ENCODE measurements around the gene ZNF100. TPM values are rescaled to one million over a fixed set of nuclear protein-coding genes. Genes with fewer than 3 reads are reported as not detected.
"Not testable (repeated sequence)": the region's sequence is repeated elsewhere in the genome, so short reads cannot be mapped to it uniquely, and the experiment has no call there.

The ZNF100 gene
- polyA plus RNA-seq, 3 donors: 17.8 to 21.3 (median 17.9) TPM

DNA sequence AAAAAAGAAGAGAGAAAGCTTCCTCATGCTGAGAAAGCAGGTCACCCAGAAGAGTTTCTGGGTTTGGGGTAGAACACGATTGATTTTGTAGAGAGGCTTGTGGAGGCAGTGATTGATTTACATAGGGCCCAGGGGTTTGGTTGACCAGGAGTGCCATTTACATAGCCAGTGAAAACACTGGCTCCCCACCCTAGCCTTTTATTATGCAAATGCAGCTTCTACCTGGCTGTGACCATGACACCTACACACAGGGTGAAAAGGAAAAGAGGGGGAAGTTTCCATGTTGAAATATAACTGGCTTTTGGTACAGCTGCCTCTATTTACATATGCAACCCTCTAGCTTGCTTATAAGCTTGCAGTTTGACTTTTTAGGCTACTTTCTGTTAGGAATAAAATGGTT, 62.0 kb downstream of the ZNF100 start:
- no peak for DNase-seq (ENCODE audit: low read depth in 3 of 3, low spot score in 2 of 3)

DNA sequence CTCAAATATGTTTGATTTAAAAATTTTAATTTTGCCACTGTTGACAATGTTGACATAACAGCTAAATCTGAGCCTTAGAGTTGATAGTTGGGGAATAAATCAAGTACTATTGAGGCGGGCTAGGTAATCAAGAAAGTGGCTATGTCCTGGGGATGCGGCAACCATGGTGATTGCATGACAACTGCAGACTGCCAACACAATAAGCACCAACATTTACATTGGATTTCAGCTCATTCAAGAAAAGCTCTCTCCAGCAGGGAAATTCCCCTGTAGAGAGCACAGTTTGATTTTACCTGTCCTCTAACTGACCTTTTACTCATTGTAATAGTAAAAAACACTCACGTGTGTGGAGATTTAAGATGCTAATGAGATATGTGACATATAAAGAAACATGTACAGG, 63.1 kb downstream of the ZNF100 start:
- no peak for DNase-seq (ENCODE audit: low read depth in 3 of 3, low spot score in 2 of 3)

DNA sequence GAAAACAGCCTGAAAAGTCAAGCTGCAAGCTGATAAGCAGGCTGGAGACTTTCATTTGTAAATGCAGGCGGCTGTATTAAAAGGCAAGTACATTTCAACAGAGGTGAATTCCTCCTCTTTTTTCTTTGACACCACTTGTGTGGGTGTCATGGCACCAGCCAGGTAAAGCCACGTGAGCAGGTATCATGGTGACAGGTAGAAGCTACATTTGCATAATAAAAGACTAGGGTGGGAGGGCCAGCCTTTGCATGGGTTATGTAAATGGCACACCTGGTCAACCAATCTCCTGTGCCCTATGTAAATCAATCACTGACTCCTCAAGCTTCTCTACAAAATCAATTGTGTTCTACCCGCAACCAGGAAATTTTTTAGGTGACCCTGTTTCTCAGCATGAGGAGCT, 68.2 kb downstream of the ZNF100 start:
- no peak for DNase-seq (ENCODE audit: low read depth in 3 of 3, low spot score in 2 of 3)

DNA sequence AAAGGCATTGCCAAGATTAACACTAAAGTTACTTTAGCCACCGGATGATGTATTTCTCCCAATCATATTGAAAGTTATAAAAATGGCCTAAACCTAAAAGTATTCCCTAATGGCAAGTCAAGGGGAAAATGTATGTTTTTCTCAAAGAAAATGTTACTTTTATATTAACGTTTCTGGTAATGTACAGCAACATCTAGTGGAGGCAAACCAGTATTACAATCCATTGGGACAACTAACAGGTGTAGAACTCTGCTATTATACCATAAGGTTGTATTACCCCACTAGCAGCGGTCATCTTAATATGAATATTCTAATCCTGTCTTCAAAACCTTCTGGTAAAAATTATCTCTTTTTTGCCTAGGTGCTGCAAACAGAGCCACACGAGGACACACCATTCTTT, 69.2 kb downstream of the ZNF100 start:
- DNase-seq (ENCODE audit: low read depth in 3 of 3, low spot score in 2 of 3): peak; percentile 6 to 34 (median 12)

DNA sequence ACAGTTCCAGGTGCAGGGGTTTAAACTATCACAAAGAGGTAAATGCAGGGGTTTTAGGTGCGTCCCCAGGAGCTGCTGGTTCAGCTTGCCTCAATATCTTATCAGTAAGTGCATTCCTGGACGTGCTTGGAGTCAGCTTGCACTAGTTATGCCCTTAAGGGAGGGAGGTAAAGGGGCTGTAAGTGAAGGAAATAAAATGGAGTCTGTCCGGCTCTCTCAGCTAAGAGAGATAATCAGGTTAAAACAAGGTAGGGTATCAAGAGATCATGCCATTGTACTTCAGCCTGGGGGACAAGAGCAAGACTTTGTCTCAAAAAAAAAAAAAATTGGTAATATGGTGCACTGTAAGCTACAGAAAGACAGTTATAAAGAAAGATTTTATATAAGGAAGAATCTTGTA, 69.7 kb downstream of the ZNF100 start:
- DNase-seq (ENCODE audit: low read depth in 3 of 3, low spot score in 2 of 3): no peak

DNA sequence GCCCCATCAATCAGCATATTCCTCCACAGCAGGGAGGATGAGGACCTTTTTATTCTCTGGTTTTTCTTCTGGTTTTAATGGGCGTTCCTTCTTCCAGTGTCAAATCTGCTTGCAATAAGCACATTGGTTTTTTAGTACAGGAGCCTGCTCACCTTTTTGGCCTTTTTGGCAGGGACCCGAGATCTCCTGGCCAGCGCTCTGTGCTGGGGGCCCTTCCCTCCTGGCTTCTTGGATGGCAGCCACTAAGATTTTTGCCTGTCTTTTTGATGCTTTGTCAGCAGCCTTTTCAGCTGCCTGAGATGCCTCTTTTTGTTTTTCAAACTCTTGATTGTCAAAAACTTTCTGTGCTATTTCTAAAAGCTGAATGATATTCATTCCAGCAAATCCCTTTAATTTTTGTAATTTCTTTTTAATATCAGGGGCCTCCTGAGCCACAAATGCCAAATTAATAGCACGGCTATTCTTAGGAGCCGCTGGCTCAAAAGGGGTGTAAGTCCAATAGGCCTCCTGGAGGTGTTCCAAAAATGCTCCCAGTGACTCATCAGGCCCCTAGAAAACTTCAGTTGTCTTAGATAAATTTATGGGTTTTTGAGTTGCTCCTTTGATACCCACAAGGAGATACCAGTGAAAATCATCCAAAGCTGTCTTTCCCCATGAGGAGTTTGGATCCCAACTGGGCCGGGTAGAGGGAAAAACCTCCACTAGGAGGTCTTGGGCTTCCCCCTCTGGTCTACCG, 73.0 kb downstream of the ZNF100 start:
- DNase-seq (ENCODE audit: low read depth in 3 of 3, low spot score in 2 of 3): no peak

DNA sequence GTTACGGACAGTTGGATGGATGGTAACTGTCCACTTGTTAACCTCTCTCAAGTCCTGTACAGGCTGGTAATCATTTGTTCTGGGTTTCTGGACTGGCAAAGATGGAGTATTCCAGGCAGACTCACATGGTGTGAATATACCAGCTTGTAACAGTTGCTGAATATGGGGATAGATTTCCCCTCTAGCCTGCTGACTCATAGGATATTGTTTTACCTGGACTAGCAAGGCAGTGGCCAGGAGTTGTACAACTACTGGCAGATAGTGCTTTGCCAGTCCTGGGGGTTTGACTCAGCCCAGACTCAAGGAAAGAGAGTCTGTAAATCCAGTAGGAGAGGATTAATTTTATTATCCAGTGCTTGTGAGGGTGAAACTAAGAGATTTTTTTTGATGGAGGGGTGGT, 74.0 kb downstream of the ZNF100 start:
- DNase-seq (ENCODE audit: low read depth in 3 of 3, low spot score in 2 of 3): no peak

DNA sequence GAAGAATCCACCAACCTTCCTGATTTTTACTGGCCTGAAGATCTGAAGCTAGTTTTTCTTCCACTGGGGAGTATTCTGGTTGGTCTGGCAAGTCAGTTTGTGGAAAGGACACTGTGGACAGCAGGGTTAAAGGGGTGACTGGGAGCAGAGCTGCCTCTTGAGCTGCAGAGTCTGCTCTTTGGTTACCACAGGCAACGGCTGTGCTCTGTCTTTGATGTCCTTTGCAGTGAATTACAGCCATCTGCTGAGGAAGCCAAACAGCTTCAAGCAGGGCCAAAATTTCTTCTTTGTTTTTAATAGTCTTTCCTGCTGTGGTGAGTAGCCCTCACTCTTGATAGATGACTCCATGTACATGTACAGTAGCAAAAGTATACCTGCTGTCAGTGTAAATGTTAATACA, 75.7 kb downstream of the ZNF100 start:
- peak in 1 of 3 donors; percentile 34 for DNase-seq (ENCODE audit: low read depth in 3 of 3, low spot score in 2 of 3)

DNA sequence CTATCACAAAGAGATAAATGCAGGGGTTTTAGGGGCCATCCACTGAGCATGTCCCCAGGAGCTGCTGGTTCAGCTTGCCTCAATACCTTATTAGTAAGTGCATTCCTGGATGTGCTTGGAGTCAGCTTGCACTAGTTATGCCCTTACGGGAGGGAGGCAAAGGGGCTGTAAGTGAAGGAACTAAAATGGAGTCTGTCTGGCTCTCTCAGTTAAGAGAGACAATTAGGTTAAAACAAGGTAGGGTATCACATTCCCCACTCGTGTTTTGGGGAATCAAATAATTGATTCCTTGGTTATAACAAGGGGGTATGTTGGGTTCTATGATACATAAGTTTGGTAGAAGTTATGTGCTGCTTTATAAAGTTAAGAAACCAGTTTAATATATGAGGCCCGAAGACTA, 78.9 kb downstream of the ZNF100 start:
- DNase-seq (ENCODE audit: low read depth in 3 of 3, low spot score in 2 of 3): no peak

DNA sequence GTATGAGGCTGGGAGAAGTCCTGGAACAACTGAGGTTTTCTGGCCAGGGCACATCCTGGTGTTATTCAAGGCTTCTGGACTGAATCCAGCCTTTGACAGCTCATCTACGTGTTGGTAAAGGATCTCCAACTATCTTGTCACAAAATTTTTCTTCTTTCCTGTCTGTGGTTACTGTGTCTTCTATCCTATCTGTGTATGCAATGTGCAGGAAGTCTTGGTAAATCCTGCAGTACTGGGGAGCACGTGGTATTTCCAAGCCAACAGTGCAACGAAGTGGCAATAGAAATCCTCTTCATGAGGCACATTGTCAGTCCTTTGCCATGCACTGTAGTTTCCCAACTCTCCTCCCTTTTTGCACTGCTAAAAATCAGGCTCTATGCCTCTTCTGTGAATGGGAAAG, 86.7 kb downstream of the ZNF100 start:
- no peak for DNase-seq (ENCODE audit: low read depth in 3 of 3, low spot score in 2 of 3)

DNA sequence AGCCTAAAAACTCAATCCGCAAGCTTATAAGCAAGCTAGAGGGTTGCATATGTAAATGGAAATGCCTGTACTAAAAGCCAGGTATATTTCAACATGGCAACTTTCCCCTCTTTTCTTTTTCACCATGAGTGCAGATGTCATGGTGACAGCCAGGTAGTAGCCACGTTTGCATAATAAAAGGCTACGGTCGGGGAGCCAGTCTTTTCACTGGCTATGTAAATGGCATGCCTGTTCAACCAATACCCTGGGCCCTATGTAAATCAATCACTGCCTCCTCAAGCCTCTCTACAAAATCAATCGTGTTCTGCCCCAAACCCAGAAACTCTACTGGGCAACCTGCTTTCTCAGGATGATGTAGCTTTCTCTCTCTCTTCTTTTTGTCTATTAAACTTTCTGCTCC, 87.4 kb downstream of the ZNF100 start:
- no peak for DNase-seq (ENCODE audit: low read depth in 3 of 3, low spot score in 2 of 3)

DNA sequence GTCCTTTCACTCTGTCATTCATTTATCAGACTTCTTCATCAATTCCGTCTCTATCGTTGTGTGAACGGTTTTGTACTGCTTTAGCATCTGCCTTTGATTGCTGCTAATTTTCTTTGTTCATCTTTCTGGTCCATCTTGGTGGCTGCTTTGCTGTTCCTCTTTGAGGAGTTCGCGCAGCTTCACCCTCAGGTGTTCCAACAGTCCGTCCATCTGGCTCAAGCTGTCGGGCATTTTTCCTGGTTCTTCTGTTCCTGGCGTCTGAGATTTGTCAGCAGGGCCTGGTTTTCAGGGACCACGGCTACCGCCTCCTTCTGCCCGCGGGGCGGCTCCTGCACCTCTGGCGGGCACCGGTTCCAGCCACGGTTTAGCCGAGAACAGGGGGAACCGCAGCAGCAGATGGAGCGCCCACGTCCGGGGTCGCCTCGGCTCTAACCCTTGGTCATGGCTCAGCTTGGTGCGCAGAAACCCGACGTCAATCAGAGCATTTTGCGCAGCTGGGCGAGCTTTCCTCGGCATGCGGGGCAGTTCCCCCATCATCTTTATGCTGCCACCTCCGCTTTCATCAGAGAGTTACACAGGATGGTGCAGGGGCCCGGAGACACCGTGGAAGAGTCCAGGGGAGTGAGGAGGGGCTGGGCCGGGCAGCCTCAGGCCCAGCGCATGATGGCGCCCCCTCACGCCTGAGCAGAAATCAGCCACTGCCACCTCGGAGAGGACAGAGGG, 89.5 kb downstream of the ZNF100 start:
- DNase-seq (ENCODE audit: low read depth in 3 of 3, low spot score in 2 of 3): no peak

DNA sequence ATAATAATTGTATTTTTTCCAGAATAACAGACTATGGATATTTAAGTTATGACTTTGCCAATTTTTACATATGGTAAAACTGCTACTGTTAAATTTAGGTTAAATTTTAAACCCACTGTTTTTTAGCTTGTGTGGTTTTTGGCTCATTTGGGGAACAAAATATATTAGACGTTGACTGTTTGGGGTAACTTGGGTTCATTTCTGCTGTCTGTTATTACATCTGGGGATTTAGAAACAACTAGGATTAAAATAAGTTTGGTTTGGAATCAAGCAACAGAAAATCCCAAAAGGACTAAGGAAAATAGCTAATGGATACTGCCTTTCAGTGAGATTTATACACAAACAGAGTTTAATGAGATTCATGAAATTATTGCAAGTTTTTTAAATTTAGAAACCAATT, 92.9 kb downstream of the ZNF100 start:
- DNase-seq (ENCODE audit: low read depth in 3 of 3, low spot score in 2 of 3): no peak

DNA sequence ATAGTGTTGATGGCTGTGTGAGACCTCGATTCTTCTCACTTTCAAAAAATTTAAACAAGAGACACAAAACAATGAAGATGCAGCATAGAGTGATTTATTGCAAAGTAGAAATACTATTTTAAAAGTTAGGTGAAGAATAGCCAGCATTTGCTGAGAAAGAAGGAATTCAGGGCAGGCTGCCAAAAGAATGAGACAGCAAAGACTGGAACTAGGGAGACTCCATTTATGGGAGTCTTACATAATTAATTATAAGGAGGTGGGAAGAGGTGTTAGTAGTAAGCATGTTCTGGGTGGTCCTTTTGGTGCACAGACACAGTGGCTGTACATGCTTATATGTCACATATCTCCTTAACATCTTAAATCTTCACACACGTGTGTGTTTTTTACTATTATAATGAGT, 93.9 kb downstream of the ZNF100 start:
- DNase-seq (ENCODE audit: low read depth in 3 of 3, low spot score in 2 of 3): not testable (repeated sequence)

Other genes starting within 250 kb of the ZNF100 start
- 10 to 100 TPM; 36.1 to 43.1 (median 40.6) TPM for gene ZNF43, start 68.6 kb upstream of the ZNF100 start, polyA plus RNA-seq (ENCODE audit: insufficient read length in 3 of 3)
- 10 to 100 TPM in 1 of 3 donors, 1 to 10 TPM in 2; 3.0 to 11.7 (median 6.4) TPM for gene ZNF208, start 243.4 kb upstream of the ZNF100 start, polyA plus RNA-seq (ENCODE audit: insufficient read length in 3 of 3)

Measured in right renal cortex interstitium (tissue), 3 donors.